B cell (primary cell): ENCODE measurements around the gene TBC1D1.

Experiments
- CTCF ChIP-seq: fragments of 200-600 bp; IDR thresholded peaks from one replicate; pipeline ENCODE4 v1.8.0; 2022; ENCODE audit warnings: antibody characterized with exemption, mild to moderate bottlenecking
- EZH2 ChIP-seq: IDR thresholded peaks from 2 replicates; pipeline ENCODE4 v1.6.1; 2012; ENCODE audit warnings: borderline replicate concordance, low read depth, mild to moderate bottlenecking, moderate library complexity, low read length; ENCODE audit not compliant: insufficient read depth, poor library complexity, severe bottlenecking

- TF ChIP-seq CTCF (no peak), EZH2 (no peak)
Observed at GRCh38 chr4:37881811-37882210, 9.1 kb upstream of the TBC1D1 start.
